Cardiac fibroblast (primary cell): ENCODE measurements around the gene FAM118A.

Source experiments
- DNase-seq, 2 donors: peaks; one replicate each; pipeline versions ENCODE4 v3.0.0 to v3.0.0-alpha.2; 2010; ENCODE audit warnings: low read depth in 2 of 2
- H3K4me3 ChIP-seq, 2 donors: replicated peaks in 1 of 2; 1 replicate in 1 of 2; 2 replicates in 1 of 2; pipeline ENCODE4 v1.5.1; 2011; ENCODE audit warnings: low read depth in 2 of 2, low read length in 2 of 2, mild to moderate bottlenecking in 2 of 2, moderate library complexity in 1 of 2
- CTCF ChIP-seq: IDR thresholded peaks from one replicate; pipeline ENCODE4 v1.5.1; 2011; ENCODE audit warnings: low read depth, mild to moderate bottlenecking, low read length, inconsistent platforms

The FAM118A gene

GRCh38 chr22:45317551-45318167, 7.9 kb downstream of the FAM118A start:
- DNase-seq, result peak; percentile 57 to 77
- peak; percentile 41 for TF ChIP-seq CTCF
- H3K4me3 ChIP-seq, result no peak overlapping the region

DNA sequence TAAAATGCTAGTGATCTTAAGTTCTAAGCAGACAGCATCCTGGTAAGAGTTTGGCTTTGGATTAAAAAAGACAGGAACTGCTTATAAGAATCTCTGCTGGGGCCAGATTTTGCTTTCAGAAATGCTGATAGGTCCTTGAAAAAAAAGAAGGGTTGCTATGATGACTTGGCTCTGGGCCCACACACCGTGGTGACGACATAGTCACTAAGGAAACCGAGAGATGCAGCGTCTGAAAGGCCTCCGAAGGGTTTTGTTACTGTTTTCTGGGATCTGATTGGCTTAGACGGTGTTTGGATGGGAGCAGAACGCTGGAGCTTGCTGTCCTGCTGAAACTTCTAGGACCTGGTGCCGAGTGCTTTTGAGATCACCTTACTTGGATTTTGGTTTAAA, 8.4 kb downstream of the FAM118A start:
- H3K4me3 ChIP-seq, result no peak overlapping the region
- DNase-seq, result peak; percentile 97
- TF ChIP-seq CTCF, result no peak

GRCh38 chr22:45318558-45319323, 9.0 kb downstream of the FAM118A start:
- DNase-seq, result peak in 1 of 2 donors; percentile 17
- H3K4me3 ChIP-seq, result no peak overlapping the region
- no peak for TF ChIP-seq CTCF

DNA sequence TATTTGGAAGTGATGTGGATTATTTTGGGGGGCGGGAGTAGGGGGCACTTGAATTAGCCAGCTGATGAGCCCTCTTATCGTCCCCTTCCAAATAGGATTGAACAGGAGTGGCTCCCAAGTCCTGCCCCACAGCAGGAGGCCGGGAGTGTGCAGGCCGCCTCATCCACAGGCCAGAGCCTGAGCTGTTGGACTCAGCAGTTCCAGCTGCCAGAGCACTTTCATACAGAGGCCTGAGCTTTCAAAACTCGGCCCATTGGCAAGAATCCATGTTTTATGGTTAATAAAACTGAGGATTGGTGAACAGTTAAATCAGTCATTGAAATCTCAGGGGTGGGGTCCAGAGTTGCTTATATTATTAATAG, 9.6 kb downstream of the FAM118A start:
- no peak overlapping the region for H3K4me3 ChIP-seq
- TF ChIP-seq CTCF, result no peak
- DNase-seq, result peak; percentile 38 to 77

- no peak overlapping the region for H3K4me3 ChIP-seq
- TF ChIP-seq CTCF, result no peak
- no peak for DNase-seq
Observed at GRCh38 chr22:45320357-45320976, 10.7 kb downstream of the FAM118A start.

GRCh38 chr22:45321827-45322226, 12.1 kb downstream of the FAM118A start:
- no peak for TF ChIP-seq CTCF
- no peak for DNase-seq
- H3K4me3 ChIP-seq, result no peak overlapping the region
